PC-3 (cell line): ENCODE data around the gene VAMP4.

Source experiments
- EZH2 ChIP-seq: fragments of 300-600 bp; sonication (generic); IDR thresholded peaks from one replicate; pipeline ENCODE4 v1.6.1; 2017; ENCODE audit warnings: antibody characterized with exemption, mild to moderate bottlenecking, low read length; ENCODE audit not compliant: unreplicated experiment
- EZH2phosphoT487 ChIP-seq: fragments of 300-600 bp; sonication (generic); IDR thresholded peaks from 2 replicates; pipeline ENCODE4 v1.6.1; 2018; ENCODE audit warnings: mild to moderate bottlenecking, antibody characterized with exemption, low read length, borderline replicate concordance
- TF ChIP-seq, protein P1 (sequence below): fragments of 300-600 bp; sonication (generic); conservative IDR thresholded peaks from 2 replicates; pipeline ENCODE4 v1.5.1; 2017; ENCODE audit warnings: antibody characterized with exemption, low read depth, mild to moderate bottlenecking, low read length

DNA sequence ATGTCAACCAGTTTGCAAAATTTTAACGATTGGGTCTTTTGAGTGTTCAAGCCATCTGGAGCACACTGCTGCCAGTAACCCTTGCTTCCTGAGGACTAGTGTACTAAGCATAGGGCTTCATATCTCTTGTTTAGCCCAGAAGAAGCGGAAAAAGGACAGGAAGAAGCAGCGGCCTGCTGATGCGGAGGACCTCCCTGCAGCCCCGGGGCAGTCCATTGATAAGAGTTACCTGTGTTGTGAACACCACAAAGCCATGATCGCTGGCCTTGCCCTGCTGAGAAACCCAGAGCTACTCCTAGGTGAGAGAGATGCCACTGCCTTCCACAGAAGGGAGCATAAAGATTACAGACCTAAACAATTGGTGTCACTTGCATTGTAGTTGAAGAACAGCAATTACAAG is 48.5 kb upstream of the VAMP4 start:
- TF ChIP-seq, protein P1, sequence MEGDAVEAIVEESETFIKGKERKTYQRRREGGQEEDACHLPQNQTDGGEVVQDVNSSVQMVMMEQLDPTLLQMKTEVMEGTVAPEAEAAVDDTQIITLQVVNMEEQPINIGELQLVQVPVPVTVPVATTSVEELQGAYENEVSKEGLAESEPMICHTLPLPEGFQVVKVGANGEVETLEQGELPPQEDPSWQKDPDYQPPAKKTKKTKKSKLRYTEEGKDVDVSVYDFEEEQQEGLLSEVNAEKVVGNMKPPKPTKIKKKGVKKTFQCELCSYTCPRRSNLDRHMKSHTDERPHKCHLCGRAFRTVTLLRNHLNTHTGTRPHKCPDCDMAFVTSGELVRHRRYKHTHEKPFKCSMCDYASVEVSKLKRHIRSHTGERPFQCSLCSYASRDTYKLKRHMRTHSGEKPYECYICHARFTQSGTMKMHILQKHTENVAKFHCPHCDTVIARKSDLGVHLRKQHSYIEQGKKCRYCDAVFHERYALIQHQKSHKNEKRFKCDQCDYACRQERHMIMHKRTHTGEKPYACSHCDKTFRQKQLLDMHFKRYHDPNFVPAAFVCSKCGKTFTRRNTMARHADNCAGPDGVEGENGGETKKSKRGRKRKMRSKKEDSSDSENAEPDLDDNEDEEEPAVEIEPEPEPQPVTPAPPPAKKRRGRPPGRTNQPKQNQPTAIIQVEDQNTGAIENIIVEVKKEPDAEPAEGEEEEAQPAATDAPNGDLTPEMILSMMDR = no peak
- no peak for TF ChIP-seq EZH2
- no peak for TF ChIP-seq EZH2phosphoT487
